GM13976 (cell line): ENCODE measurements around the gene STK17A.

Experiments used
- DNase-seq: peaks from one replicate; pipeline ENCODE4 v3.0.0; 2012; ENCODE audit warnings: low spot score
- CTCF ChIP-seq: IDR thresholded peaks from 2 replicates; pipeline ENCODE4 v1.5.1; 2012; ENCODE audit warnings: borderline replicate concordance, mild to moderate bottlenecking; ENCODE audit not compliant: insufficient read depth; ENCODE audit errors: extremely low read depth, missing control alignments, control extremely low read depth
- in situ Hi-C: fragments of 300-500 bp; cut with MboI; formaldehyde crosslinking; loops from one replicate; pipeline ENCODE4 v1.12.0; 2022; ENCODE audit warnings: low sequenced_read_pairs, mixed read lengths, inconsistent platforms; ENCODE audit not compliant: unreplicated experiment

Gene STK17A

GRCh38 chr7:43612128-43612527, 29.2 kb downstream of the STK17A start:
- DNase-seq = no peak
- in situ Hi-C loops = no loop called here
- no peak for TF ChIP-seq CTCF

GRCh38 chr7:43612599-43613589, 30.0 kb downstream of the STK17A start:
- DNase-seq = peak; percentile 64
- TF ChIP-seq CTCF = no peak
- in situ Hi-C loops = no loop called here

GRCh38 chr7:43615558-43616145, 32.7 kb downstream of the STK17A start:
- in situ Hi-C loops = no loop called here
- TF ChIP-seq CTCF = no peak

GRCh38 chr7:43616977-43617376, 34.1 kb downstream of the STK17A start:
- TF ChIP-seq CTCF = no peak
- in situ Hi-C loops = no loop called here
- no peak for DNase-seq

More at GRCh38 chr7:43615558-43616145, 32.7 kb downstream of the STK17A start:
- no peak for DNase-seq

GRCh38 chr7:43618073-43618472, 35.2 kb downstream of the STK17A start:
- in situ Hi-C loops = no loop called here
- TF ChIP-seq CTCF = no peak
- no peak for DNase-seq

GRCh38 chr7:43619213-43620012, 36.5 kb downstream of the STK17A start:
- in situ Hi-C loops = no loop called here
- TF ChIP-seq CTCF = no peak
- DNase-seq = no peak
